ENCODE data around the gene MRPL23.

MRPL23 gene

DNA sequence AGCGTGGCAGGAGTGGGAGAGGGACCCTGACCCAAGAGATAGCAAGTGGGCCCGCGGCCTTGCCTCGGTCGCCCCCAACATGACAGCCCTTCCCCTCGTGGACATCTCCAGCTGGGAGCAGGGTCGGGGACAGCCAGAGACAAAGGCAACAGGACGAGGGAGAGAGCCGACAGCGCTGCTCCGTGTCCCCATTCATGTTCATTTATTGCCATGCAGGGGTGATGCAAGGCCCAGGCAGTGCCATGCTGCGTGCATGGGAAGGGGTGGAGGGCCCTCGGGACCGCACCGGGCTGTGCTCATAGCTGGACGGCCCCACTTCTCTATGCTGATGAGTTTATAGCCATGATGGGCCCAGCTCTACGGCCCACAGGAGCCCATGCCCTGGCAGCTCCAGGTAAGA lies 12.7 kb downstream of the MRPL23 start:
- DNase-seq: no peak

GRCh38 chr11:1963864-1964263 lies 16.7 kb downstream of the MRPL23 start:
- no peak for DNase-seq

GRCh38 chr11:1964348-1964747 lies 17.2 kb downstream of the MRPL23 start:
- DNase-seq: no peak

DNA sequence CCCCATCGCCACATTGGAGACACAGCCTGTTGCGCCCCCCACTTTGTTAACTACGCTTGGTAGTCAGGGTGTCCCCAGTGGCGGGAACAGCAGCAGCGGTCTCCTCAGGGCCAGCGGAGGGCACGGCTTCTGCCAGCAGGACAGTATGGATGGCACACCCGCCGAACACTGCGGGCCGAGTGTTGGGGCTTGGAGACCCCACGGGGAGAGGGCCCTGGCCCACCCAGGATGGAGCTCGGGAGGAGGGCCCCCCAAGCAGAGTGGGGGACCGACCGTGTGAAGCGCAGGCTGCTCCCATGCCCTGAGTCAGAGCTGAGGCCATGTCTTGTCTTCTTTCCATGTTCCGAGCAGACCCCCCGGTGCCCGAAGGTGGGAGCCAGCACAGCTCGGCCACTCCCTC lies 17.8 kb downstream of the MRPL23 start:
- no peak for DNase-seq

DNA sequence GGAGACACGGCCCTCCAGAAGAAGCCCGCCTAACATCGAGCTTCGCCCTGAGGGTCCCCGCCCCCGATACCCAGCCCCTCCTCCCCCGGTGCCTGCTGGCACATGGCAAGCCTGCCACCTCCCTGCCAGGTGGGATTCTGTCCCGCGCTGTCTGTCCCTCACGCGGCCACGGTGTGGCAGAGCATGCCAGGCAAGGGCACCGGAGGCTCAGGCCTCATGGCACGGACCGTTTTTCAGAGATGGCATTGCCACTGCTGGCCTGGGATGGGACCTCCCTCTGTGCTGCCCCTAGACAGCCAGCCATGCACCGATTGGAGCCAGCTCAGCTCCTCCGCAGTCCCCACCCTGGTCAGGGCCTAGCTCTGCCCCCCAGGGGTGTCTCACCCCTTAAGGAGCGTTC lies 19.4 kb downstream of the MRPL23 start:
- no peak for DNase-seq

GRCh38 chr11:1967641-1968225 lies 20.6 kb downstream of the MRPL23 start:
- no peak for DNase-seq

GRCh38 chr11:1968454-1969002 lies 21.4 kb downstream of the MRPL23 start:
- no peak for DNase-seq

DNA sequence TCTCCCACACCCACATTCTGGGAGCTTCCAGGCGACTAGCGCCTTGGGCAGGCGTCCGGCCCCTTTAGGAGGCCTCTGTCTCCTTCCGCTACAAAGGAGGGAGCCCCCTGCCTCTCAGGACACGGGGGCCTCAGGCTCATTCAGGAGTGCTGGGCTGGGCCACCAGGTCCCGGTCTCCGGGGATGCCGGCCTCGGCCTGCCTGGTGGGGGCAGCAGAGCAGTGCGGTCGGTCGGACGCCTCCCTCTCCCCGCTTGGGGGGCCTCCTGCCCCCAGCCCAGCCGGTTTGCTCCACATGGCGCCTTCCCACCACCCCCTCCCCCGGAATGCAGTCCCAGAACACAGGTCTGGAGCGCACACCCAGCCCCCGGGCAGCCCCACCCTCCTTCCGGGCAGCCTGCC lies 21.9 kb downstream of the MRPL23 start:
- no peak for DNase-seq

- no peak for DNase-seq
Observed at GRCh38 chr11:1969776-1970175, 22.6 kb downstream of the MRPL23 start.

DNA sequence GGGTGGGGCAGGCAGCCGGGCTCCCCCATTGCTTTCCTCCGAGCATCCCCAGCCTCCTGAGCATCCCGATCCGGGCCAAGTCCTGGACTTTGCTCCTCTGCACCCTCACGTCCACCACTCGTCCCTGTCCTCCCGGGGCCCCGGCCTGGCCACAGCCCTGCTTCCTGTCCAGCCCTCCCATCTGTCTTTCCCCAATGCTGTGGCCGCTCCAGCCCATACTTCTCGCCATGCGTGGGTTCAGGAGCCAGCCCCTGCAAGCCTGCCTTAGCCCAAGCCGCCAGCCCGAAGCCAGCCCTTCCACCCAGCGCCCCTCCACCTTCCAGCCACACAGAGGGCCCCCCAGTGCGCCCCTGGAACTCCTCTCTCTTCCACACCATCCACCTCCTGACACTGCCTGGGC lies 23.8 kb downstream of the MRPL23 start:
- no peak for DNase-seq

DNA sequence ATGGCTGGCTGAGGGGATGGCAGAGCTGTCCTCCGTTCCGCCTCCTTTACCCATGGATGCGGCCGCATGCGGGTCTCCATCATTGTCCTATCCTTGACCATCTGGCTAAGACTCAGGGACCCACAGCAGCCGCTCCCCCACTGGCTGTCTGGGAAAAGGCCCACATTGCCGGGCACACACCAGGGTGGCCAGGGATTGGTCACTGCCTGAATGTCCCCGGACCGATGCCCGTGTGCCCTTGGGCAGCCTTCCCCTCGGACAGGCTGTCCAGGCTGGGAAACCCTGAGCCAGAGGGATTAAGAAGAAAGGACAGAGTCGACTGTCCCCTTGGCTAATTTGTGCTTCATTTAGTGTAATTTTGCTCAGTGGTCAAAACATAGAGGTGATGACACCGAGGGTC lies 28.1 kb downstream of the MRPL23 start:
- no peak for DNase-seq

DNA sequence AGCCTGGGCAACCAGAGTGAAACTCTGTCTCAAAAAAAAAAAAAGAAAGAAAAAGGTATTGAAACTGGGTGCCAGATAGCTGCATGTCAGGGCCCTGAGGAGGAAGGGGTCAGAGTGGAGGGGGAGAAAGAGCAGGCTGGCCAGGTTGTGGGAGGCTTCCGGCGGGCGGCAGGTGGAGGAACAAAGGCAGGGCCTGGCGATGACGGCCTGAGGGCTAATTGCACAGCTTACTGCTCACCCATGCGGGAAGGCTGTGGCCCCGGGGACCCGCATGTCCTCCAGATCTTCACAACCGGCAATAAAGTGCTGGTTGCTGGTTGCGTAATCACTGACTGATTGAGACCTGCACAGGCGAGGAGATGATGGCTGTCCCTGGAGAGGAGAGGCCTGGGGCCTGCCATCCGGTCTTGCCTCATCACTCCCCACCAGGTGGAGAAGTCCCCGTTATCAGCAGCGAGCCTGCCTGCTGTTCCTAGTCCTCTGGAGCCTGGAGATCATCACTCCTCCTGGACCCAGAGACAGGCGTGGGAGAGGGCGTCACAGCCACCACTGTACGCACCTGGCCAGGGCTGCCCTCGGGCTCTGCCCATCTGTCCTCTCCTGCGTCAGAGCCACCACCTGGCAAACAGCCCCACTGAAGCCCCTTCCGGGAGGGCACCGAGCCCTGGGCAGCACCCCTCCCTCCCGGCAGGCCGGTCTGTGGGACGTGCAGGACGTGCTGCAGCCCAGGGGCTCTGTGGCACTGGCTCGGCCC lies 31.8 kb downstream of the MRPL23 start:
- no peak for DNase-seq

DNA sequence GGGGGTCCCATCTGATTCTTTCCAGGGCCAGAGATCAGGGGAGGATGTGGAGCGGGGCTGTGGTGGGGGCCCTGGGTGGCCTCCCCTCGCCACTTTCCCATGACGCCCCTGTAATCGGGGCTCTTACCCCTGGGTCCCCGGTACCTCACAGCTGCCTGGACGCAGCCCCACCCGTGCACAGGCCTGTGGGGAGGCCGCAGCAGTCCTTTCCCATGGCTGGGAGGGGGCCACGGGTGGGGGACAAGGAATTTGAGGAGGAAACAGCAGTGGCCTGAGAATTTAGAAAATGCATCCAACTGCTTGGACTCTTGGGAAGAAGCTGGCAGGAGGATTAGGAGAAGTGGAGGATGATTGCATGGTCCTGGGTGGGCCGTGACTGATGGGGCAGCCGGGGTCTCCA lies 32.5 kb downstream of the MRPL23 start:
- DNase-seq: no peak

DNA sequence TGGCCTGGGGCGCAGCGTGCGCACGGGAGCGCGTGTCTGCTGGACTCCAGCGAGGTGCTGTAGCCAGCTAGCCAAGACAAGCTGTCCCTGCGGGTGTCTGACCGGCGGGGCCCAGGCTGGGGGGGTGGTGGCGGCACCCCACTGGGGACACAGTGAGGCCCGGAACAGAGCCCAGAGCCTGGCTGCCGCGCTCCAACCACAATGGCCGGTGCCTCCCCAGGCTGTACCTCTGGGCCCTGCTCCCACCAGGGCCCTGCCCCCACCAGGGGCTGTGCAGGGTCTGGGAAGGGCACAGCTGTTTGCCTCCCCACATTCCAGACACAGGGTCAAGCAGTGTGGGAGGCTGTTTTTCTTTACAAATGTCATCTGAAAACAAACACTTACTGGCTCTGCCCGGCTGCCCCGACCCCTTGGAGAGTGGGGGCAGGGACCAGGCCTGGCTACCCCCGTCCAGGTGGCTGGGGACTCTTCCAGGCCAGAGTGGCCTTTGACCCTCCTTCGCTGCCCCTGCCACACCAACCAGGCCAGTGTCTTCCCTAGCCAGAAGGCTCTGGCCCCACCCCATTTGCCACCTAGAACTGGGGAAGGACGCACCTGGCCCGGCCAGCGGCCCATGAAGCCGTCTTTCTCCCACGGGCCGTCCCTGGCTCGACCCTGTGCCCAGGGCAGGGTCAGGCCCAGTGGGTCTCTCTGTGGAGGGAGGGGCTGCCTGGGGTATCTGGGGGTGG lies 35.9 kb downstream of the MRPL23 start:
- no peak for DNase-seq

- no peak for DNase-seq
Observed at GRCh38 chr11:1983601-1983961, 36.4 kb downstream of the MRPL23 start.

- DNase-seq: no peak
Observed at GRCh38 chr11:1987024-1987423, 39.9 kb downstream of the MRPL23 start.

DNA sequence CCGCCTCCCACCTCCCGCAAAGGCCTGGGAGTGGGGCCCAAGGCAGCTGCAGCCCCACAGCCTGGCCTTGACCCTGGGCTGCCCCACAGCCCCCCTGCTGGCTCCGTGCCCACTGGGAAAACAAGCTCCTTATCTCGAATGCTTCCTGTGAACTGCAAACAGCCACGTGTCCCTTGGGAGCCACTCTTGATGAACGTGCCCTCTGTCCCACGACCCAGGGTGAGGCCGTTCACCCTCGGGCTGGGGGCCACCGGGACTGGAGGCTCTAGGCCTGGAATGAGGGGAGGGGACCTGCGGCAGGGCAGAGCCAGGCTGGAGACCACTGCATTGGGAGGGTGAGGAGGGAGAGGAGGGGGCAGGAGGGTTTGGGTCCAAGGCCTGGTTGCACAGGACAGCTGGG lies 41.0 kb downstream of the MRPL23 start:
- DNase-seq: no peak

DNA sequence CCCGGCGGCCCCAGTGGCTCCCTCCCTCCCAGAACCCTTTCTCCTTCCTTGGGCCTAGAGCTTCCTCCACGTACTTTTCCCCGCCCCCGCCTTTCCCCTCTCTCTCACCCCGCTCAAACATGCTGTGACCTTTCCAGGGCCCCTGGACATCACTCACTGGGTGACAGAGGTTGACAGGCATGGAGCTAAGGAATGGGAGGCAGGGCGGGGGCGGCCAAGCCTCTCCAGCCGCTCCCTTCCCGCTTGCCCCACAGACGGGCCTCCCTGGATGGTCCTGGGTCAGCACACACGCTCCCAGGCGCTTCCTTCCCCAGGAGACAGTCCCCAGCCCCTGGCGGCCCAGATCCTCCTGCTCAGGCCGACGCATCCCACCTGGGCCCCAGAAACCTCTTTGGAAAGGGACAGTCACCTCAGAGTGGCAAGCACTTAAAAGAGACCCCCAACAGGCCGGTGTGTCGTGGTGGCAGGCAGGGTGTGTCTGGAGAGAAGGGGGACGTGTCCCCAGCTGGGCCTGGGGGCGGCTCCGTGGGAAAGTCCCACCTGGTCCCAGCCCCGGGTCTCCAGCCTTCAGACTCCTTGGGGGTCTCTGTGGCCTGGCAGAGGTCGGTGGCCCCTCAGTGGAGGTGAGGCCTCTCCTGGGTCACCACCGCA lies 41.7 kb downstream of the MRPL23 start:
- no peak for DNase-seq

DNA sequence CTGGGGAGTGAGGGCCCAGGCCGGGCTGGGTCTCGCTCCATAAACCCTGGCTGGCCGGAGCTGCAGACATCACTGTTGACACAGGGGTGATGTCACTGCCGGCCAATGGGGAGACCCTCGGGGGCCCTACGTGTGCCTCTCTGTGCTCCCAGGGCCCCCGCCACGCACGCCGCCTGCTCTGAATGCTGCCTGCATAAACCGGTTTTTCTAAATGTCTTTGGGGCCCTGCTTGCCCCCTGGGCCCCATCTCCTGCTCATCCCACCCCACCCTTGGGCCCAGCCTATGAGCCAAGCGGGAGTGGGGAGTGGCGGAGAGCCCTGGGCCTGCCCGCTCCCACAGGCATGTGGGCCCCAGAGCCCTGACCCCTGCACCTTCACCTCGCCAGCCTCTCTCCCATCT lies 42.8 kb downstream of the MRPL23 start:
- no peak for DNase-seq

DNA sequence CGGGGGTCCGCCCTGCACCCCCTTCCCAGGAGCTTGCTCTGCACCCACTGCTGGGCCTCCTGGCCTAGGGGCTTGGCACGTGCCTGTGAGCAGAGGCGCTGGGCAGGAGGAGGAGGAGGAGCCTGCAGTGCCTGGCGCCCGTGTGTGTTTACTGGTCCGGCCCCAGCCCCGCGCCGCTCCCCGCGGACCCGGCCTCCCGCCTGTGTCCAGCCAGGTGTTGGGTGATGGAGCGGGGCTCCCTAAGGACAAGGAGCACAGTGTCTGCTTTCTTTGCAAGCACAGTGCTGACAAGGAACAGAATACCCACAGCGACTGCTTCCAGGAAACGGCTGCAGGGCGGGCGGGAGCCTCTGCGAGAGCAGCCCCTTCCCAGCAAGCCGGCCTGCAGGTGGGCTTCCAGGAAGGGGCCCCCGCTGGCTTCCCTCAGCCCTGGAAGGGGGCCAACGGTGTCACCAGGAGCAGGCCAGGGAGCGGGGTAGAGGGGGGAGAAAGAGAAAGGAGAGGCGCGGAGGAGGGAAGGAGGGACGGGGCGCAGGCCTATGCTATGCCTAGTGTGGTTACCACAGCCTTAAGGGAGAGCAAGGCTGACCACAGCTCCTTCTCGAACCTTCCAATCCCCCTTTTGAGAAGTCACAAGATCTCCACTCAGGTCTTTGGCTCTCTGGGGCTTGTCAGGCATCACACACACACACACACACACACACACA lies 43.9 kb downstream of the MRPL23 start:
- no peak for DNase-seq

DNA sequence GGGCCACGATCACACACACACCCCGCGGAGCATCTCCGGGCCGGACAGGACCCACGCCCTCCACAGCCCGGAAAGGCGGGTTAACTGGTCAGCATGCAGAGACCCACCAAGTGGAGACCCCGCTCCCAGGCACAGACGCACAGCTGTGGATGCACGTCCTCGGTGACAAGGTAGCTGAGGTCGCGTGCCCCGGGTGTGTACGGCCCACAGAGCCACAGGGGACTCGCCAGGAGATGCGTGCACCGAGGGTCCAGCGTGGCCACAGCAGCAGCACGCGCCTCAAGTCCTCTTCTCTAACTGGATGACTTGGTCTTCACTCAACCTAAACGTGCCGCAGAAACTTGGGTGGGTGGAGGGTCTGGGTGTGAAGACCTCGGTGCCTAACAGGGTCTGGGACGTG lies 45.0 kb downstream of the MRPL23 start:
- no peak for DNase-seq

DNA sequence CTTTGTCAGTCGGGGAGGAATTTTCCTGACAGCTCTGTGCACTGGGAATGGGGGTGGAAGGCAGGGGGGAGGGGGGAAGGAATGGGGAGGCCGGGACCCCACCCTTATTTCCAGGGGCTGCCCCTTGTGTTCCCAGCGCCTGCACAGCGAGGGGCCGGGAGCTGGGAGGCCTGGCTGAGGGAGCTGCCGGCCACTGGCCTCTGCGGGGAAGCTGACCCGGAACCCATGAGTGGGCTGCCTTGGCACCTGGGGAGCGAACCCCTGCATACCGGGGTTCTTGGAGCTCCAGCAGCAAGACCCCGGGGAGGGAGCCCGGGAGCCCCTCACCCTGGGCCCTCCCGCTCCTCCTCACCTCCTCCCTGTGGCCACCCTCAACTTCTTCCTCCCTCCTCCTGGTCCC lies 47.0 kb downstream of the MRPL23 start:
- no peak for DNase-seq

- no peak for DNase-seq
Observed at GRCh38 chr11:1997755-1998154, 50.6 kb downstream of the MRPL23 start, which contains the start of gene H19. Gene H19, minus strand, starts transcription at chr11:1997842.
